GM12891 (cell line): ENCODE results near the gene NIPSNAP3A.

Experiments used
- PAX5 ChIP-seq: IDR thresholded peaks from 2 replicates; pipeline ENCODE4 v1.6.1; 2011; ENCODE audit warnings: low read length, moderate library complexity, mild to moderate bottlenecking; ENCODE audit not compliant: insufficient read depth, severe bottlenecking
- POLR2A ChIP-seq: IDR thresholded peaks from 2 replicates; pipeline ENCODE4 v1.6.1; 2011; ENCODE audit warnings: low read depth, low read length, control low read depth
- POLR2AphosphoS5 ChIP-seq: IDR thresholded peaks from 2 replicates; pipeline ENCODE4 v1.6.1; 2011; ENCODE audit warnings: low read depth, low read length, control low read depth

DNA sequence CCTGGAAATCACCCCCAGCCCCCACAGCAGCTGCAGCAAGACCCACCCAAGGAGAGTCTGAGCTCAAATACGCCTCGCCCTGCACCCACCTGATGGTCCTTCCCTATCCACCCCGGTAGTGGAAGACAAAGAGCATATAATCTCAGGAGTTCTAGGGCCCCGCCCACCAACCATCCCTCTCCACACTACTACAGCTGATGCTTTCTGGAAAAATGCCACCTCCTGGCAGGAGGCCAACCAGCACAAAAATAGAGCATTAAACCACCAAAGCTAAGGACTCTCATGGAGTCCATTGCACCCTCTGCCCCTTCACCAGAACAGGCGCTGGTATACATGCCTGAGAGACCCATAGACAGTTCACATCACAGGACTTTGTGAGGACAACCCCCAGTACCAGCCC is 22.5 kb upstream of the NIPSNAP3A start:
- TF ChIP-seq POLR2A (no peak), POLR2AphosphoS5 (no peak), PAX5 (no peak)
